Breast epithelium (tissue), 3 donors: Measurements from ENCODE around the gene TEX38.

ENCODE experiments used
- CTCF ChIP-seq, 3 donors: fragments of 450-650 bp; IDR thresholded peaks; one replicate each; pipeline ENCODE4 v1.5.1; 2016 to 2017; ENCODE audit warnings: antibody characterized with exemption in 3 of 3, mild to moderate bottlenecking in 3 of 3, moderate library complexity in 3 of 3
- POLR2A ChIP-seq: fragments of 450-650 bp; IDR thresholded peaks from one replicate; pipeline ENCODE4 v1.6.1; 2016; ENCODE audit warnings: antibody characterized with exemption, mild to moderate bottlenecking, moderate library complexity

DNA sequence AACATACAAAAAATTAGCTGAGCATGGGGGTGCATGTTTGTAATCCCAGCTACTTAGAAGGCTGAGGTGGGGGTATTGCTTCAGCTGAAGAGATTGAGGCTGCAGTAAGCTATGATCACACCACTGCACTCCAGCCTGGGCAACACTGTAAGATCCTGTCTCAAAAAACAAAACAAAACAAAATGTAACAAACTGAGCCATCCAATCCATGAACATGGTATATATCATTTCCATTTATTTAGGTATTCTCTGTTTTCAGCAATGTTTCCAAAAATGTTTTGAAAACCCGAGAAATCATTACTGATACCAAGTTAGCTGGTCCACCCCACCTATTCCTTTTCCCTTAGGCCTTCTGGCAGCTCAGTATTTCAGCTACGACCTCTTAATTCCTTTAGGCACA, 21.9 kb upstream of the TEX38 start:
- TF ChIP-seq POLR2A (no peak), CTCF (IDR thresholded peaks at IDR 0.05) (no peak)
